H7 (cell line): ENCODE measurements around the gene GREB1L. TPM values are rescaled to one million over a fixed set of nuclear protein-coding genes. Genes with fewer than 3 reads are reported as not detected.

Source experiments
- DNase-seq: peaks from one replicate; pipeline ENCODE4 v3.0.0; 2012
- H3K27me3 ChIP-seq: 2 replicates; pipeline ENCODE4 v1.6.0; 2011; ENCODE audit warnings: mild to moderate bottlenecking, low read length; ENCODE audit not compliant: control insufficient read depth, insufficient read depth
- H3K36me3 ChIP-seq: replicated peaks from 2 replicates; pipeline ENCODE4 v1.5.1; 2011; ENCODE audit warnings: low read length; ENCODE audit not compliant: control insufficient read depth, insufficient read depth
- H3K4me3 ChIP-seq: 2 replicates; pipeline ENCODE4 v1.5.1; 2011; ENCODE audit warnings: low read depth, mild to moderate bottlenecking, control low read depth, low read length, moderate library complexity; ENCODE audit not compliant: insufficient read depth
- total RNA-seq: library from RNA; depleted of rRNA; stranded (reverse); fragments of >200 nt; shearing (Covaris generic); gene quantifications from 2 replicates; pipeline ENCODE4 v1.2.3, GENCODE V29; 2014

Gene GREB1L
- total RNA-seq, 1 experiment from 2014 or later: 0.03 TPM

- Histone ChIP-seq H3K36me3 (no peaks in the 10 kb centered on the region), H3K27me3 (peaks cover 82% of the 10 kb centered on the region), H3K4me3 (no peak overlapping the region)
- DNase-seq: no peak
These were observed 147.3 kb downstream of the GREB1L start for GRCh38 chr18:21389283-21389682.

- no peaks in the 10 kb centered on the region for H3K36me3 ChIP-seq
- H3K4me3 ChIP-seq: no peak overlapping the region
- peaks cover 79% of the 10 kb centered on the region for H3K27me3 ChIP-seq
- no peak for DNase-seq
These were observed 147.9 kb downstream of the GREB1L start for GRCh38 chr18:21389903-21390302.

- H3K36me3 ChIP-seq: no peaks in the 10 kb centered on the region
- no peak for DNase-seq
- H3K4me3 ChIP-seq: no peak overlapping the region
- peaks cover 69% of the 10 kb centered on the region for H3K27me3 ChIP-seq
These were observed 149.1 kb downstream of the GREB1L start for GRCh38 chr18:21391074-21391673.

- no peak for DNase-seq
- Histone ChIP-seq H3K4me3 (no peak overlapping the region), H3K27me3 (peaks cover 54% of the 10 kb centered on the region)
These were observed 152.0 kb downstream of the GREB1L start for GRCh38 chr18:21393986-21394385.

GRCh38 chr18:21398121-21398520, 156.1 kb downstream of the GREB1L start:
- Histone ChIP-seq H3K4me3 (no peak overlapping the region), H3K36me3 (no peaks in the 10 kb centered on the region), H3K27me3 (peaks cover 38% of the 10 kb centered on the region)
- DNase-seq: no peak

More at GRCh38 chr18:21393986-21394385, 152.0 kb downstream of the GREB1L start:
- H3K36me3 ChIP-seq: no peaks in the 10 kb centered on the region

GRCh38 chr18:21402272-21402671, 160.2 kb downstream of the GREB1L start:
- H3K27me3 ChIP-seq: peaks cover 33% of the 10 kb centered on the region
- no peak for DNase-seq
- no peaks in the 10 kb centered on the region for H3K36me3 ChIP-seq
- no peak overlapping the region for H3K4me3 ChIP-seq

- H3K36me3 ChIP-seq: no peaks in the 10 kb centered on the region
- DNase-seq: no peak
- peaks cover 29% of the 10 kb centered on the region for H3K27me3 ChIP-seq
- no peak overlapping the region for H3K4me3 ChIP-seq
These were observed 162.4 kb downstream of the GREB1L start for GRCh38 chr18:21404426-21404825.

GRCh38 chr18:21406116-21406515, 164.1 kb downstream of the GREB1L start:
- Histone ChIP-seq H3K27me3 (peaks cover 20% of the 10 kb centered on the region), H3K4me3 (no peak overlapping the region), H3K36me3 (no peaks in the 10 kb centered on the region)
- no peak for DNase-seq

GRCh38 chr18:21408681-21409080, 166.6 kb downstream of the GREB1L start:
- Histone ChIP-seq H3K4me3 (no peak overlapping the region), H3K36me3 (no peaks in the 10 kb centered on the region)
- DNase-seq: no peak

GRCh38 chr18:21433436-21433835, 191.4 kb downstream of the GREB1L start:
- DNase-seq: no peak
- H3K36me3 ChIP-seq: no peaks in the 10 kb centered on the region
- no peak overlapping the region for H3K4me3 ChIP-seq
- no peaks in the 10 kb centered on the region; the same call in 1 of the 2 replicates for H3K27me3 ChIP-seq

More at GRCh38 chr18:21408681-21409080, 166.6 kb downstream of the GREB1L start:
- peaks cover 7% of the 10 kb centered on the region for H3K27me3 ChIP-seq

GRCh38 chr18:21439431-21439846, 197.4 kb downstream of the GREB1L start:
- DNase-seq: no peak
- Histone ChIP-seq H3K27me3 (peaks cover 4% of the 10 kb centered on the region; the same call in 1 of the 2 replicates), H3K36me3 (no peaks in the 10 kb centered on the region), H3K4me3 (no peak overlapping the region)

GRCh38 chr18:21441670-21442069, 199.6 kb downstream of the GREB1L start:
- Histone ChIP-seq H3K4me3 (no peak overlapping the region), H3K27me3 (peaks cover 4% of the 10 kb centered on the region; the same call in 1 of the 2 replicates), H3K36me3 (no peaks in the 10 kb centered on the region)
- no peak for DNase-seq

- Histone ChIP-seq H3K27me3 (peaks cover 4% of the 10 kb centered on the region; the same call in 1 of the 2 replicates), H3K36me3 (no peaks in the 10 kb centered on the region), H3K4me3 (no peak overlapping the region)
- no peak for DNase-seq
These were observed 201.9 kb downstream of the GREB1L start for GRCh38 chr18:21443776-21444464.

GRCh38 chr18:21444465-21445212, 202.6 kb downstream of the GREB1L start:
- DNase-seq: peak; percentile 62
- no peaks in the 10 kb centered on the region for H3K36me3 ChIP-seq
- no peak overlapping the region for H3K4me3 ChIP-seq
- peaks cover 4% of the 10 kb centered on the region; the same call in 1 of the 2 replicates for H3K27me3 ChIP-seq

GRCh38 chr18:21448299-21448698, 206.3 kb downstream of the GREB1L start:
- DNase-seq: no peak
- Histone ChIP-seq H3K36me3 (no peaks in the 10 kb centered on the region), H3K4me3 (no peak overlapping the region), H3K27me3 (peaks cover 3% of the 10 kb centered on the region; the same call in 1 of the 2 replicates)
